Transverse colon (tissue), 4 donors: ENCODE measurements around the gene EP400. TPM values are rescaled to one million over a fixed set of nuclear protein-coding genes. Genes with fewer than 3 reads are reported as not detected.

Experiments
- DNase-seq: peaks from one replicate; pipeline ENCODE4 v3.0.0-alpha.2; 2019
- H3K27ac ChIP-seq, 4 donors: fragments of 200-600 bp; sonication (generic); 2 replicates each; pipeline ENCODE4 v1.5.1; 2016 to 2018; ENCODE audit warnings: inconsistent platforms in 4 of 4
- H3K27me3 ChIP-seq: fragments of 200-600 bp; sonication (generic); 2 replicates; pipeline ENCODE4 v1.5.1; 2017; ENCODE audit warnings: inconsistent platforms
- H3K36me3 ChIP-seq, 4 donors: fragments of 200-600 bp; sonication (generic); 2 replicates each; pipeline ENCODE4 v1.5.1; 2017 to 2019; ENCODE audit warnings: inconsistent platforms in 4 of 4
- H3K4me1 ChIP-seq, 4 donors: fragments of 200-600 bp; sonication (generic); 2 replicates each; pipeline ENCODE4 v1.5.1; 2017 to 2020; ENCODE audit warnings: inconsistent platforms in 4 of 4
- H3K4me3 ChIP-seq, 4 donors: fragments of 200-600 bp; sonication (generic); 1 replicate in 1 of 4; 2 replicates in 3 of 4; pipeline versions ENCODE4 v1.5.1 to v1.6.1; 2017 to 2019; ENCODE audit warnings: inconsistent platforms in 4 of 4
- H3K9me3 ChIP-seq, 2 donors: fragments of 200-600 bp; sonication (generic); 2 replicates each; pipeline ENCODE4 v1.5.1; 2017 to 2019; ENCODE audit warnings: inconsistent platforms in 2 of 2
- EP300 ChIP-seq: sonication (generic); formaldehyde crosslinking; IDR thresholded peaks from one replicate; pipeline ENCODE4 v1.6.1; 2017; ENCODE audit warnings: antibody characterized with exemption, low read depth
- POLR2A ChIP-seq: fragments of 450-650 bp; IDR thresholded peaks from one replicate; pipeline ENCODE4 v1.6.1; 2016; ENCODE audit warnings: antibody characterized with exemption, mild to moderate bottlenecking, moderate library complexity
- POLR2AphosphoS5 ChIP-seq, 3 donors: sonication (generic); formaldehyde crosslinking; IDR thresholded peaks; one replicate each; pipeline ENCODE4 v1.6.1; 2016; ENCODE audit warnings: antibody characterized with exemption in 3 of 3
- WGBS, 2 donors: methylation state at CpG; one replicate each; pipeline ENCODE4 v1.1.5; 2018; ENCODE audit warnings: low coverage in 1 of 2; 5-methylcytosine and 5-hydroxymethylcytosine counted together
- in situ Hi-C, 4 donors: fragments of 200-750 bp; cut with MboI; loops; one replicate each; pipeline versions ENCODE4 v1.15.0 to v1.15.1; 2017; ENCODE audit warnings: low sequenced_read_pairs in 3 of 4, low pct_ligation_motif_present in 1 of 4, low pct_unique_long_range_greater_than_20kb in 1 of 4
- intact Hi-C: fragments of 100-400 bp; cut with DNase I; formaldehyde crosslinking; loops from one replicate; pipeline ENCODE4 v1.15.1; 2023; ENCODE audit warnings: low total_unique reads
- total RNA-seq, 4 donors: library from RNA; depleted of rRNA; stranded (reverse); fragments of >200 nt; gene quantifications; one replicate each; pipeline ENCODE4 v1.1.0, GENCODE V29; 2016
- TF ChIP-seq, protein P1 (sequence below), 5 experiments: fragments of 200-600 bp in 3 of 5; fragments of 450-650 bp in 2 of 5; sonication (generic) in 3 of 5; IDR thresholded peaks; 1 replicate in 2 of 5; 2 replicates in 3 of 5; pipeline ENCODE4 v1.5.1; 2016 to 2017; ENCODE audit warnings: antibody characterized with exemption in 5 of 5, inconsistent platforms in 3 of 5, mild to moderate bottlenecking in 2 of 5, moderate library complexity in 1 of 5

Gene EP400
- total RNA-seq, 4 donors from 2014 or later: 25.4 to 67.3 (median 37.5) TPM

- intact Hi-C loops (no loop called here), in situ Hi-C loops (no loop called here)
- Histone ChIP-seq H3K36me3 (peaks cover 0 to 66% (median 31%) of the 10 kb centered on the region in 4 donors), H3K4me1 (no peaks in the 10 kb centered on the region), H3K27ac (no peak overlapping the region), H3K4me3 (no peak overlapping the region), H3K9me3 (no peaks in the 10 kb centered on the region), H3K27me3 (no peaks in the 10 kb centered on the region)
- TF ChIP-seq EP300 (no peak), POLR2A (no peak), POLR2AphosphoS5 (IDR thresholded peaks at IDR 0.05) (no peak)
- TF ChIP-seq, protein P1, sequence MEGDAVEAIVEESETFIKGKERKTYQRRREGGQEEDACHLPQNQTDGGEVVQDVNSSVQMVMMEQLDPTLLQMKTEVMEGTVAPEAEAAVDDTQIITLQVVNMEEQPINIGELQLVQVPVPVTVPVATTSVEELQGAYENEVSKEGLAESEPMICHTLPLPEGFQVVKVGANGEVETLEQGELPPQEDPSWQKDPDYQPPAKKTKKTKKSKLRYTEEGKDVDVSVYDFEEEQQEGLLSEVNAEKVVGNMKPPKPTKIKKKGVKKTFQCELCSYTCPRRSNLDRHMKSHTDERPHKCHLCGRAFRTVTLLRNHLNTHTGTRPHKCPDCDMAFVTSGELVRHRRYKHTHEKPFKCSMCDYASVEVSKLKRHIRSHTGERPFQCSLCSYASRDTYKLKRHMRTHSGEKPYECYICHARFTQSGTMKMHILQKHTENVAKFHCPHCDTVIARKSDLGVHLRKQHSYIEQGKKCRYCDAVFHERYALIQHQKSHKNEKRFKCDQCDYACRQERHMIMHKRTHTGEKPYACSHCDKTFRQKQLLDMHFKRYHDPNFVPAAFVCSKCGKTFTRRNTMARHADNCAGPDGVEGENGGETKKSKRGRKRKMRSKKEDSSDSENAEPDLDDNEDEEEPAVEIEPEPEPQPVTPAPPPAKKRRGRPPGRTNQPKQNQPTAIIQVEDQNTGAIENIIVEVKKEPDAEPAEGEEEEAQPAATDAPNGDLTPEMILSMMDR (IDR thresholded peaks at IDR 0.05): no peak
- no peak for DNase-seq
- 89 to 100% methylated on average over 1 to 7 of the region's 7 CpGs for WGBS, 2 donors
Observed at GRCh38 chr12:132014915-132015280, 65.2 kb downstream of the EP400 start.

DNA sequence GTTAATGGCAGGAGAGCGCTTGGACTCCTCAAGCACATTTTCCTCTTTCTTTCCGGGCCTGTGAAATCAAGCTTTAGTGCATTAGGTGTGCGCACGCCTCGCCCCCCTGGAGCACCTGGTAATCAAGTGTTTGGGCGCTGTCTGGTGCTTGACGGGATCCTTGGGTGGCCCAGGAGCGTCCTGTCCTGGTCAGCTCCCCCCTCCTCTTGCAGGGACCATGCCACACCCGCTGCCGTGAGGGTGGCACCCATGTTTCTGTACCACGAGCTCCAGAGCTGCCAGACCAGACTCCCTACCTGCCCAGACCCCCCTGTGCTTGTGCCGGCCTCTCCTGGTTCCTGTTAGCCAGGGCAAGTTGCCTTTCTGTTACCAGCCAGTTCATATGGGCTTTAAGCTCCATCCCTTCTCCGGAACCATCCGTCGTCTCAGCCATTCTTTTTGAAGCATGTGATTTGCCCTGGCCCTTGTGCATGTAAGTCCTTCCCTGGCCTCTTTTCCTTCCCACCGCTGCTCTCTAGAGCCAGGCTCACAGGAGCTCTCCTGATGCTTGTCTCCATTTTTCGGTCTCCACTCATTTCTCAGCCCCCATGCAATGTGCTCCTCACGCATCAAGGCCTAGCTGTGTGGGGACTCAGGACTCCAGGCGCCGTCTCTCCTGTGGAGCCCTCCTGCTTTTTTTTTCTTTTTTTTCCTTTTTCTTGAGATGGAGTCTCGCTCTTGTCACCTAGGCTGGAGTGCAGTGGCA, 66.1 kb downstream of the EP400 start:
- whole genome bisulfite sequencing, 2 donors: 95% methylated on average over 5 to 21 of the region's 21 CpGs
- H3K36me3 ChIP-seq: peaks cover 0 to 76% (median 32%) of the 10 kb centered on the region in 4 donors
- H3K4me3 ChIP-seq: no peak overlapping the region
- in situ Hi-C loops (no loop called here), intact Hi-C loops (no loop called here)
- DNase-seq: no peak
- TF ChIP-seq POLR2AphosphoS5 (IDR thresholded peaks at IDR 0.05) (no peak), EP300 (no peak), POLR2A (no peak)
- TF ChIP-seq, protein P1 (IDR thresholded peaks at IDR 0.05): no peak
- H3K27me3 ChIP-seq: no peaks in the 10 kb centered on the region
- no peaks in the 10 kb centered on the region for H3K9me3 ChIP-seq
- H3K4me1 ChIP-seq: no peaks in the 10 kb centered on the region
- peak overlapping the region in 1 of 4 donors; percentile 36 for H3K27ac ChIP-seq

- DNase-seq: no peak
- Histone ChIP-seq H3K4me1 (no peaks in the 10 kb centered on the region), H3K27me3 (no peaks in the 10 kb centered on the region), H3K27ac (no peak overlapping the region), H3K4me3 (no peak overlapping the region), H3K36me3 (peaks cover 0 to 65% (median 27%) of the 10 kb centered on the region in 4 donors), H3K9me3 (no peaks in the 10 kb centered on the region)
- in situ Hi-C loops: no loop called here
- WGBS, 2 donors: 90 to 98% methylated on average over 9 to 18 of the region's 18 CpGs
- TF ChIP-seq POLR2AphosphoS5 (IDR thresholded peaks at IDR 0.05) (no peak), EP300 (no peak), POLR2A (no peak)
- TF ChIP-seq, protein P1 (IDR thresholded peaks at IDR 0.05): no peak
- intact Hi-C loops: no loop called here
Observed at GRCh38 chr12:132018193-132018916, 68.6 kb downstream of the EP400 start.

GRCh38 chr12:132019891-132020290, 70.1 kb downstream of the EP400 start:
- in situ Hi-C loops (no loop called here), intact Hi-C loops (no loop called here)
- Histone ChIP-seq H3K27me3 (no peaks in the 10 kb centered on the region), H3K4me3 (no peak overlapping the region), H3K9me3 (no peaks in the 10 kb centered on the region), H3K36me3 (peaks cover 0 to 69% (median 30%) of the 10 kb centered on the region in 4 donors), H3K4me1 (no peaks in the 10 kb centered on the region), H3K27ac (no peak overlapping the region)
- DNase-seq: no peak
- WGBS, 2 donors: 97% methylated on average over 6 to 18 of the region's 18 CpGs
- TF ChIP-seq POLR2A (no peak), EP300 (no peak), POLR2AphosphoS5 (IDR thresholded peaks at IDR 0.05) (no peak)
- TF ChIP-seq, protein P1 (IDR thresholded peaks at IDR 0.05): no peak
